ENCODE measurements around the gene ASCL4.

DNA sequence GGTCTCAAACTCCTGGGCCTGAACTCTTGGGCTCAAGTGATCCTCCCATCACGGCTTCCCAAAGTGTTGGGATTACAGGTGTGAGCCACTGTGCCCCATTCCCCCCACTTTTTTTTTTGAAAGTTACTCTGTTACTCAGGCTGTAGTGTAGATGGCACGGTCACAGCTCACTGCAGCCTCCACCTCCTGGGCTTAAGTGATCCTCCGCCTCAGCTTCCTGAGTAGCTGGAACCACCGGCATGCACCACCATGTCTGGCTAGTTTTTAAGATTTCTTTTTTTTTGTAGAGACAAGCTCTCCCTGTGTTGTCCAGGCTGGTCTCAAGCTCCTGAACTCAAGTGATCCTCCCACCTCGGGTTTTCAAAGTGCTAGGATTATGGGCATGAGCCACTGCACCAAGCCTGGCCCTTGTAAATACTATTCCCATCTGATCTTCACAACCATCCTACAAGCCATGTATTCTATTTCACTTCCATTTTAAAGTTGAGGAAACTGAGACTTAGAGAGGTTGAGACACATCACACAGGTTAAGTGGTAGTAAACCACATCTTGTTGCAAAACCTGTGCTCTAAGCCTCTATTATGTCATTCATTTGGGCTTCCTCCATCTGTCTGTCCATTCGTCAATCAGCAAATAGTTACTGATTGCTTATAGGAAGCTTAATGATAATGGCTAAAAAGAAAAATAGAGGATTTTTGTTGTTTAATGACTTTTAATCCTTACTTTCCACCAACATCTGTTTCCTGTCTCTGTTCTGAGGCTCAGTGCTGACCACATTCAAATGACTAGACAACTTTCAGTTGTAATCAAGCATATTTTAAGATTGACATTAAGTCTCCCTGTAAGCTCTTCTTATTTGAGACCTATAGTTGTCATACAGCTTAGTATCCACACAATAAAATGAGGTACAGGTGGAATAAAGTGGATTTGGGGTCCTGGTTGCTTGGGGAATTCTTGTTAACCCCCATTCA lies 9.2 kb downstream of the ASCL4 start:
- no peak for TF ChIP-seq CTCF (IDR thresholded peaks at IDR 0.05; ENCODE audit: poor library complexity)
- TF ChIP-seq EZH2phosphoT487 (IDR thresholded peaks at IDR 0.05; ENCODE audit: low read depth, severe bottlenecking, unreplicated experiment), result no peak
